Memory B cell (primary cell): ENCODE data around the gene MYCBP2.
"Not testable (repeated sequence)": the region's sequence is repeated elsewhere in the genome, so short reads cannot be mapped to it uniquely, and the experiment has no call there.

ENCODE experiments used
- ATAC-seq: fragments of 150-1000 bp; cut with Tn5 transposase; 2 replicates; pipeline ENCODE4 v1.10.0; 2021; ENCODE audit warnings: low read depth, mild to moderate bottlenecking, moderate library complexity
- DNase-seq, 2 donors: peaks; one replicate each; pipeline ENCODE4 v3.0.0; 2022; ENCODE audit warnings: low spot score in 2 of 2
- H3K27ac Mint-ChIP-seq: one replicate; pipeline ENCODE4 v1.8.0; 2022; ENCODE audit warnings: mild to moderate bottlenecking, moderate library complexity, mixed read lengths
- H3K27me3 Mint-ChIP-seq: one replicate; pipeline ENCODE4 v1.8.0; 2022; ENCODE audit warnings: mixed read lengths
- H3K36me3 Mint-ChIP-seq: one replicate; pipeline ENCODE4 v1.8.0; 2022; ENCODE audit warnings: mild to moderate bottlenecking, mixed read lengths
- H3K4me1 Mint-ChIP-seq: one replicate; pipeline ENCODE4 v1.8.0; 2022; ENCODE audit warnings: mixed read lengths
- H3K4me3 Mint-ChIP-seq: one replicate; pipeline ENCODE4 v1.8.0; 2022; ENCODE audit warnings: mild to moderate bottlenecking, moderate library complexity, mixed read lengths
- H3K9me3 Mint-ChIP-seq: one replicate; pipeline ENCODE4 v1.8.0; 2022; ENCODE audit warnings: mixed read lengths

Gene MYCBP2

DNA sequence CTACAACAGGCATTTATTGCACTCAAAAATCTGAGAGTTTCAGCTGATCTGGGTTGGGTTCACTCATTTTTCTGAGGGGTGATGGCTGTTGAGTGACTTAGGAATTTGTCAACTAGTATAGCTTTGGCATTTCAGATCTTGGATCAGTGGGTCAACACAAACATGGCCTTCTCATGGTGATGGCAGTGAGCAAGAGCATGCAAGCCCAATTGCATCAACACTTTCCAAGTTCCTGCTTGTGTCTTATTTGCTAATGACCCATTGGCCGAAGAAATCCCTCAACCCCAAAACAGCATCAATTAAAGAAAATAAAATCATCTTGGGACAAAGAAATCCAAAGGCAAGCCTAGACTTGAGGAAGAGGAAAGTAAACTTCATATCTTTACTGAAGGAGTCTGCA lies 23.9 kb upstream of the MYCBP2 start:
- H3K36me3 Mint-ChIP-seq = no peaks in the 10 kb centered on the region
- DNase-seq (no peak), ATAC-seq (no peak)
- H3K4me1 Mint-ChIP-seq = peaks cover 16% of the 10 kb centered on the region
- no peaks in the 10 kb centered on the region for H3K27me3 Mint-ChIP-seq
- peaks cover 2% of the 10 kb centered on the region for H3K9me3 Mint-ChIP-seq
- H3K4me3 Mint-ChIP-seq = no peak overlapping the region
- H3K27ac Mint-ChIP-seq = no peak overlapping the region

DNA sequence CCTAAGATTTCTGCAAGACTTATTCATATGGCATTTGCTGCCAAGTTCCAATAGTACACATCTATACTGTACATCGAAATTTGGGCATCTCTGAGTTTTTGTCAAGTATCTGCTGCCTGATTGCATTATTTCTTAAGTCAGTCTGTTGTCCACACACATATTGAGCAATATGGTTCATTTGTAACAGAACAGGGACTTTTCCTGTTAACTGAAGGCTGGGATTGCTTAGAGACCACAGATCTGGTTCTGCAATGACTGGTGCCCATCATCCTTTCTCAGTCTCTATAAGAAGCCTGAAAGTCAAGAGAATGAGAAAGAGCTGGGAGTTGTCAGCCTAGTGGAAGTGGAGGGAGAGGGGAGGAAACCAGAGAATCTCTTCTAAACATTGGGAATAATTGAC lies 22.5 kb upstream of the MYCBP2 start:
- no peak overlapping the region for H3K27ac Mint-ChIP-seq
- DNase-seq = no peak
- ATAC-seq = no peak
- H3K36me3 Mint-ChIP-seq = no peaks in the 10 kb centered on the region
- no peaks in the 10 kb centered on the region for H3K27me3 Mint-ChIP-seq
- peaks cover 2% of the 10 kb centered on the region for H3K9me3 Mint-ChIP-seq
- no peak overlapping the region for H3K4me3 Mint-ChIP-seq
- H3K4me1 Mint-ChIP-seq = peaks cover 22% of the 10 kb centered on the region

DNA sequence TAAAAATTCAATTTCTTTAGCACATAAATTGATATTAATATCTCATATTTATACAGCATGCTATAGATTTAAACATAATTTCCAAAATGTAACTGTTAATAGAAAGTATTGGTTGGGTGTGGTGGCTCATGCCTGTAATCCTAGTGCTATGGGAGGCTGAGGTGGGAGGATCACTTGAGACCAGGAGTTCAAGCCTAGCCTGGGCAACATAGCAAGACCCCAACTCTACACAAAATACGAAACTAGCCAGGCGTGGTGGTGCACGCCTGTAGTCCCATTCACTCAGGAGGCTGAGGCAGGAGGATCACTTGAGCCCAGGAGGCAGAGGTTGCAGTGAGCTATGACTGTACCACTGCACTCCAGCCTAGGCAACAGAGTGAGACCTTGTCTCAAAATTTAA lies 20.5 kb upstream of the MYCBP2 start:
- peaks cover 10% of the 10 kb centered on the region for H3K4me1 Mint-ChIP-seq
- not testable (repeated sequence) for H3K36me3 Mint-ChIP-seq, H3K4me3 Mint-ChIP-seq, DNase-seq, H3K9me3 Mint-ChIP-seq, H3K27ac Mint-ChIP-seq, ATAC-seq, H3K27me3 Mint-ChIP-seq

DNA sequence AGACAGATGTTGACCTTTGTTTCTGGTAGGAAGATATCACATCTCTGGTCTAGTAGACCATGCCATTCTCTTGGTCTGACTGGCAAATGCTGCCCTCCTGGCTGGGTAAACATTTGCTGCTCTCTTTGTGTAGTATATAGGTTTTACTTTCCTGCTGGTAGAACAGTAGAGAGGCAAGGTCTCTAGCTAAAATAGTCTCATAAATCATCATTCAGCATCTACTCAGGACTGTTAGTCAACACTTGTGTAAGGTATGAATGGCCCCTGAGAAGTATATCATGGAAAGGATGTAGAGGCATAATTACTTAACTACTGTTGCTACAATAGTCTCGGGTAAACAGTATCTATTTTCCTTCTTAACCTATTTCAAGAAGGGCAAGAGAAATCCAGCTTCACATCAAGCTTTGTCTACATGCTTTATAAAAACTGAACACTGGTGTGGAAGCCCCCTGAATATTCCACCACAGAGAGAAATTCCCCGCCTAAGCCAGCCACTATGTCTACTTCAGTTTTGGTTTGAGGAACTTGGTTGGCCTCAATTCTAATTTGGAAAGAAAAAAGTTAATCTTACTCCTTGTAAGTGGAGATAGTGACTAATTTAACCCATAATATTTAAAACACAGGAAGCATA lies 18.4 kb upstream of the MYCBP2 start:
- Mint-ChIP-seq H3K27me3 (no peaks in the 10 kb centered on the region), H3K4me1 (peaks cover 18% of the 10 kb centered on the region), H3K4me3 (peak overlapping the region; percentile 11), H3K36me3 (peaks cover 2% of the 10 kb centered on the region), H3K9me3 (peaks cover 2% of the 10 kb centered on the region), H3K27ac (peak overlapping the region; percentile 81)
- peak; percentile 91 for ATAC-seq
- no peak for DNase-seq

DNA sequence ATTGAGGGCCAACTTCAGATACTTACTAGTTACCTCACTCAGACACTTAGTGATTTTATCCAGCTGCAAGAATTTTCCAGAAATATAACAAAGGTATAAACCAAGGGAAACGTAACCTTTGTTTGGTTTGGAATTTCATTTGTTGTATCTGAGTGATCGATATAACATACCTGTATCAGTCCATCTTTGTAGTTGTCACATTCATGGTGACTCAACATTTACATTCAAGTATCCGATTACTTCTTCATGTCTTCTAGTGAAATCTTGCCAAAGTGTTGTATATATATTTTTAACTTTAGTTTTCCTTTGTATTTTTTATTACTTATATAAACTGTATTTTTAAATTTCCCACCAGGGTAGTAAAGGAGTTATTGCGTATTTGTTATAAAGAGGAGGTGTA lies 16.9 kb upstream of the MYCBP2 start:
- no peak overlapping the region for H3K4me3 Mint-ChIP-seq
- peaks cover 30% of the 10 kb centered on the region for H3K4me1 Mint-ChIP-seq
- H3K36me3 Mint-ChIP-seq = peaks cover 2% of the 10 kb centered on the region
- ATAC-seq = no peak
- no peaks in the 10 kb centered on the region for H3K27me3 Mint-ChIP-seq
- H3K27ac Mint-ChIP-seq = no peak overlapping the region
- H3K9me3 Mint-ChIP-seq = peaks cover 2% of the 10 kb centered on the region
- DNase-seq = no peak

DNA sequence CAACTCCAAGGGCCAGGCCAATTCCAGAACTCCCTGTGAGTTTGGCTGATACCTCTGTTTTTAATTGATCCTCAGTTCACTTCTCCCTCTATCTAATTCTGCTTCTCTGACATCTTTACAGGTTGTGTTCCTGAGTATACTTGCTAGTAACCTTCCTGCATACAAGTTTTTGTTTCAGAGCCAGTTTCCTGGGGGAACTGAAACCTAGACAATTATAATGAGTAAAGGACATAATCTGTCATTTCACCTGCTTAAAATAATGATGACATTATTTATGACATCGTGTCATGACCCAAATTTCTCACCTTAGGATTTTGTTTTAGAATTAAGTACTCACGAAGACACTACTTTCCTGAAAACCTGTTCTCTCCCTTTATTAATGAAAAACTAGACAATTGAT lies 12.5 kb upstream of the MYCBP2 start:
- Mint-ChIP-seq H3K4me3 (peak overlapping the region; percentile 70), H3K27ac (peak overlapping the region; percentile 93), H3K27me3 (no peaks in the 10 kb centered on the region), H3K9me3 (no peaks in the 10 kb centered on the region), H3K36me3 (peaks cover 2% of the 10 kb centered on the region), H3K4me1 (peaks cover 51% of the 10 kb centered on the region)
- ATAC-seq (peak; percentile 85), DNase-seq (peak in 1 of 2 donors; percentile 38)

DNA sequence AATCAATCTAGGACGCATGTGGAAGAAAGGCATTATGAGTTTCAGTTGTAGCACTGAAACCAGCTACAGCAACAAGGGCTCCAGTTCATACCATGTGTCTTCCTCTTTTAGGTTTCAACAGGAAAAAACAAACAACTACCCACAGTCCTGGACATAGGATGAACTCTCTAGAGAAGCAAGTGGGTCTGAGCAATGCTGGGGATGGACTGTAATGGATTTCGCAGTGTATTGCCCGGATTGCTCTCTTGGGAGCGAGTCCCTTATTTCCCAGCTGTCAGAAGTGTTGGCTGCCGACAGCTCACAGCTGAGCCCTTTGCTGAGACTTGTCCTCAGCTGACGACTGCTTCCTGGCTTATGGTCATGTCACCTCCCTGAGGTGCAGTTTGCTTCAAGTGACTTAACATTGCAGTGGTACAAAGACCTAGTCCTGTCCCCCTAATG lies 12.1 kb upstream of the MYCBP2 start:
- Mint-ChIP-seq H3K9me3 (no peaks in the 10 kb centered on the region), H3K36me3 (peaks cover 2% of the 10 kb centered on the region), H3K27me3 (no peaks in the 10 kb centered on the region), H3K4me3 (peak overlapping the region; percentile 70), H3K4me1 (peaks cover 51% of the 10 kb centered on the region), H3K27ac (peak overlapping the region; percentile 93)
- ATAC-seq (peak; percentile 77), DNase-seq (peak in 1 of 2 donors; percentile 51)

DNA sequence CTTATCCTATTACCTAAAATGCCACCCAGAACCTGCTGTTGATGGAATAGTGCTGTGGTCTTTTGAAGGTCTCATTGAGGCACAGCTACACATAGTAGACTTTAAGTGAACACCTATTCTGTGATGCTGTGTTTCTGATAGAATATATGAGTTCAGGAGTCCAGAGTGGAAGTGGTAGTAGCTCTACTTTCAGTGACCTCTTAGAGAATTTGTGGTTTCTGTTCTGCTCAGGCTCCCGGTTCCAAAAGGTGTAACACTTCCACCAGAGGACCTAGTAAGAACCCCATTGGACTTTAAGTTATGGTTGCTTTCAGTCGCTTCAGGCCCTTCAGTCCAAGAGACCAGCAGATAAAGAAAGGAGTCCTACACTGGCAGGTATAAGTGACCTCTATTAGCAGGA lies 11.4 kb upstream of the MYCBP2 start:
- Mint-ChIP-seq H3K27ac (peak overlapping the region; percentile 93), H3K36me3 (peaks cover 2% of the 10 kb centered on the region), H3K4me1 (peaks cover 51% of the 10 kb centered on the region), H3K4me3 (peak overlapping the region; percentile 70), H3K9me3 (no peaks in the 10 kb centered on the region), H3K27me3 (no peaks in the 10 kb centered on the region)
- DNase-seq (no peak), ATAC-seq (no peak)

DNA sequence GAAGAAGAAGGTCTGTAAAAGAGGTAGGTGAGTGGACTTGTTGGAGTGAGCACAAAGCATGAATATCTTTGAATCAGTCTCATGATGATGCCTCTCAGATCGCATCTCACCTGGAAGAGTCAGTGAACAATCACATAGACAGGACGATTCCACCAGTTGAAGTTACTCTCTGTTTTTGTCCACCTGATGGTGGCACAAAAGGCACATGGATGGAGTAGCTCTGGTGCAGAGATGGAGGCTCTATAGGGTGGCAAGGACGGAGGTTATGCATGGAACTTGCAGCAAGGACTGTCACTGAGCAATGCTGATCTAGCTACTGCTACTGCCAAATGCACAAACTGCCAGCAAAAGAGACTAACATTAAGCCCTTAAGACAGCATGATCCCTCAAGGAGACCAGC lies 10.3 kb upstream of the MYCBP2 start:
- ATAC-seq (no peak), DNase-seq (no peak)
- Mint-ChIP-seq H3K4me3 (no peak overlapping the region), H3K9me3 (no peaks in the 10 kb centered on the region), H3K4me1 (peaks cover 51% of the 10 kb centered on the region), H3K27ac (no peak overlapping the region), H3K27me3 (no peaks in the 10 kb centered on the region), H3K36me3 (peaks cover 2% of the 10 kb centered on the region)

DNA sequence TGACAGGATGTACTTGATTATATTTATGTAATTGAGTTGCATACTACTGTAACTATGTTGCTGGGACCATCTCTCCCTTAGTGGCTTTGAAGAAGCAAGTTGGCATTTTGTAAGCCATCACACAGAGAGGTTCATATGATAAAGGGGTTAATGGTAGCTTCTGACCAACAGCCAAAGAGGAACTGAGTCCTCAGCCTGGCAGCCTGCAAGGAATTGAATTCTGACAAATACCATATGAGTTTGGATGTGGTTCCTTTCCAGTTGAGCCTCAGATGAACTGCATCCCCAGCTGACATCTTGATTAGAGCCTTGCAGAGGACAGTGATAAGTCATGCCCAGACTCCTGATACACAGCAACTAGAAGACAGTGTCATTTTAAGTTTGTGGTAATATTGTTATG lies 8.6 kb upstream of the MYCBP2 start:
- Mint-ChIP-seq H3K36me3 (no peaks in the 10 kb centered on the region), H3K9me3 (no peaks in the 10 kb centered on the region), H3K4me1 (peaks cover 48% of the 10 kb centered on the region), H3K4me3 (no peak overlapping the region), H3K27me3 (no peaks in the 10 kb centered on the region), H3K27ac (no peak overlapping the region)
- no peak for ATAC-seq
- no peak for DNase-seq

DNA sequence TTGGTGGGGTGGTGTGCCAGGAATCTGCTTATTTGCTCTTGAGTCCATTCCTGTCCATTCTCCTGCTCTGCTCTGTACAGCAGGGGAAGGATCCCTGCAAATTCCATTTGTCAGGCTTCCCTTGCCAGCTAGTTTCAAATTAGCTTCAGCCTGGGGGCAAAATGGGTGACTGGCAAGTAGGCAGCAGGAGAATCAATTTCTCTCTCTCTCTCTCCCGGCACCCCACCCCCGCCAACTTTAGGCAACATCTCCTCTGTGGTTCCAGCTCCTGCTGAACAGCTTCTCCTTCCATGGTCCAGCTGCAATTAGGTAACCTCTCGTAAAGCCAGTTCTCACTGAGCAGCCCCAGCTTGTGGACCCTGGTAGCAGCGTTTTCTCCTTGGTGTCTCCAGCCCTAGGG lies 6.7 kb upstream of the MYCBP2 start:
- no peaks in the 10 kb centered on the region for H3K27me3 Mint-ChIP-seq
- H3K9me3 Mint-ChIP-seq = no peaks in the 10 kb centered on the region
- no peak overlapping the region for H3K4me3 Mint-ChIP-seq
- ATAC-seq = no peak
- no peak overlapping the region for H3K27ac Mint-ChIP-seq
- no peak for DNase-seq
- peaks cover 38% of the 10 kb centered on the region for H3K4me1 Mint-ChIP-seq
- H3K36me3 Mint-ChIP-seq = no peaks in the 10 kb centered on the region

DNA sequence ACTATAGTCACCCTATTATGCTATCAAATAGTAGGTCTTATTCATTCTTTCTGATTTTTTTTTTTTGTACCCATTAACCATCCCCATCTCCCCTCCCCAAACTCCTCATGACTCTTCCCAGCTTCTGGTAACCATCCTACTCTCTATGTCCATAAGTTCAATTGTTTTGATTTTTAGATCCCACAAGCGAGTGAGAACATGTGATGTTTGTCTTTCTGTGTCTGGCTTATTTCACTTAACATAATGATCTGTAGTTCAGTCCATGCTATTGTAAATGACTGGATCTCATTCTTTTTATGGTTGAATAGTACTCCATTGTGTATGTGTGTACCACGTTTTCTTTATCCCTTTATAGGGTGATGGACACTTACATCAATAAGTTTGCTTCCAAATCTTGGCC lies 4.5 kb upstream of the MYCBP2 start:
- H3K27ac Mint-ChIP-seq = peak overlapping the region; percentile 78
- ATAC-seq (no peak), DNase-seq (no peak)
- H3K27me3 Mint-ChIP-seq = no peaks in the 10 kb centered on the region
- H3K36me3 Mint-ChIP-seq = no peaks in the 10 kb centered on the region
- peak overlapping the region; percentile 56 for H3K4me3 Mint-ChIP-seq
- H3K4me1 Mint-ChIP-seq = peaks cover 22% of the 10 kb centered on the region
- H3K9me3 Mint-ChIP-seq = no peaks in the 10 kb centered on the region

DNA sequence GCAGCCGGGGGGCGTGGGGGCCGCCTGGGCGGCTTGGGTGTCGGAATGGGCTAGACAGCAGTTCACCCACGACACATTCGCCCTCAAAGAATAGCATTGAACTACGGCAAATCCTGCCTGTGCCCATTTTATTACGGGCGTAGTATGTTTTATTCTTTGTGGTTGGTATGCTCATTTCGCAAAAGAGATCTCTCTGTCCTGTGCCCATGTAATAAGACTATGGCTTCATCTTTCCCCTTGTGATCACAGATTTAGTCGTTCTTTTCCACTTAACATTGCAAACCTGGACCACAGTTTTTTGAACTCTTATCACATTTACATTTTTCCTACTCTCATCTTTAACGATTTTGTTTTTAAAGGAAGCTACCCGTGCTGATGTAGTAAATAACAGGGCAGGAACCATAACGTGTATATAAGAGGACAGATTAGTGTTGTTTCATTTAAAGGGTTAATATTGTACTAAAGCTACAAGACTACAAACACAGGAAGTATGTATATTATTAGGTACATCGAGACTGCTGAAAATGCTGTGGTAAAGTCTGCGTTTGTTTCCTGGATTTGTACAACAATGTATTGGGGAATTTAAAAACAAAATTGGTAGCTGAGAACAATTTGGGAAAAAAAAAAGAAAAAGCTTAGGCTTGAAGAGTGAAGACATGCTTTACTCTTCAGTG lies 3.2 kb upstream of the MYCBP2 start:
- peaks cover 22% of the 10 kb centered on the region for H3K4me1 Mint-ChIP-seq
- ATAC-seq (no peak), DNase-seq (no peak)
- peak overlapping the region; percentile 94 for H3K27ac Mint-ChIP-seq
- peak overlapping the region; percentile 96 for H3K4me3 Mint-ChIP-seq
- H3K27me3 Mint-ChIP-seq = no peaks in the 10 kb centered on the region
- no peaks in the 10 kb centered on the region for H3K9me3 Mint-ChIP-seq
- H3K36me3 Mint-ChIP-seq = no peaks in the 10 kb centered on the region

DNA sequence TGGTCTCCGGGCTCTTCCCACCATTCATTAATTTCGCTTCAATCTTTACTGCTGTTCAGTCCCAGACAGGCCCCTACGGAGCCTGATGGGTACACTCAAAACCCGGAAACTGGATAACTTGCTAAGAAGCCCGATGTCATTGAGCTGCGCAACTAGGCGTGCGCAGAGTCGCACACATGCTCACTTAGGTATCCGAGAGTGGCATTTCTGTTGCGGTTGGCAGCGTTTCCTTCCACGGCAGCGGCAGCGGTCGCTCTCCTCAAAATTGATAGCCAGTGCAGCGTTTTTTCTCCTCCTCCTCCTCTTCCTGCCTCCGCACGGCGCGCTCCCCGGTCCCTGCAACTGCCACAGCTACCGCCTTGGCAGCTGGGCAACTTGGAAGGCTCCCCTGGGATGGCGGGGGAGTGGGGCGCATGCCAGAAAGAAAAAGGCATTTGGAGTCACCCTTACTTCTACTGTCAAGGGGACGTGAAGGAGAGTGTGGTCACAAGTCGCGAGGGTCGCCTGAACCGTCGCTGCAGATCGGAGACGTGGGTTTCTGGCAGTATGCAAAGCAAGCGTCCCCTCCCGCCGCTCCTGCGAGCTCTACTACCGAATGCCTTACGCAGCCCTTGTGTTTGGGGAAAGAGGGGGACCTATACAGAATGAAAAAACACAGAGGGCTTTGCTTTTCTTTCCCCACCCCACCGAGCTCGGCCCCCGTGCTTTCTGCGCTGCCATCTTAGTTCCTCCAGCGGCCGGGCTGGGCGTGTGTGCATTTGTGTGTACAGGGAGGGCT lies 2.4 kb upstream of the MYCBP2 start:
- no peaks in the 10 kb centered on the region for H3K9me3 Mint-ChIP-seq
- DNase-seq = peak; percentile 68 to 80
- peak overlapping the region; percentile 94 for H3K27ac Mint-ChIP-seq
- H3K36me3 Mint-ChIP-seq = no peaks in the 10 kb centered on the region
- peak; percentile 55 for ATAC-seq
- H3K27me3 Mint-ChIP-seq = no peaks in the 10 kb centered on the region
- H3K4me3 Mint-ChIP-seq = peak overlapping the region; percentile 96
- peaks cover 21% of the 10 kb centered on the region for H3K4me1 Mint-ChIP-seq
